Measurements from ENCODE around the gene CHAMP1.
"Not testable (repeated sequence)": the region's sequence is repeated elsewhere in the genome, so short reads cannot be mapped to it uniquely, and the experiment has no call there.

The CHAMP1 gene

DNA sequence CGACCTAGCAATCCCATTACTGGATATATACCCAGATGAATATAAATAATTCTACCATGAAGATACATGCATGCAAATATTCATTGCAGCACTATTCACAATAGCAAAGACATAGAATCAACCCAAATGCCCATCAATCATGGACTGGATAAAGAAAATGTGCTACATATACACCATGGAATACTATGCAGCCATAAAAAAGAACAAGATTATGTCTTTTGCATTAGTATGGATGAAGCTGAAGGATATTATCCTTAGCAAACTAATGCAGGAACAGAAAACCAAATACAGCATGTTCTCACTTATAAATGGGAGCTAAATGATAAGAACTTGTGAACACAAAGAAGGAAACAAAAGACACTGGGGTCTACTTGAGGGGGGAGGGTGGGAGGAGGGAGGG lies 22.2 kb downstream of the CHAMP1 start:
- DNase-seq: not testable (repeated sequence)

DNA sequence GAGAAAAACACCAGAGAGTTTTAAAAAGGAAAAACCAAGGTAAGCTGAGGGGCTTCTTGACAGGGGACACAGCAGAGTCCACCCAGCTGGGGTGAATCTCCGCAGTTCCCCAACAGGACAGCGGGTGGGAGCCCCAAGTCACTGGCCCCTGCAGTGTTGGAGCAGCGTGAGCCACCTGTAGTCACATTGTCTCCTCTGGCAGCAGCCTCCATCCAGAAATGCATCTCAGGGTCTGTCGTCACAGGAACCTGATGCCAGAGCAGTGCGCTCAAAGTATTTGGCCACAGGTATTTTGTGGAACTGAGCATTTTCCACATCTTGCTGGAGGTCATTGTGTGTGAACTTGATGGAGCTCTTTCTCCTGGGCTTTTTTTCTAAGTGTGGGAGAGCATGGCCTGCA lies 24.7 kb downstream of the CHAMP1 start:
- DNase-seq: no peak

DNA sequence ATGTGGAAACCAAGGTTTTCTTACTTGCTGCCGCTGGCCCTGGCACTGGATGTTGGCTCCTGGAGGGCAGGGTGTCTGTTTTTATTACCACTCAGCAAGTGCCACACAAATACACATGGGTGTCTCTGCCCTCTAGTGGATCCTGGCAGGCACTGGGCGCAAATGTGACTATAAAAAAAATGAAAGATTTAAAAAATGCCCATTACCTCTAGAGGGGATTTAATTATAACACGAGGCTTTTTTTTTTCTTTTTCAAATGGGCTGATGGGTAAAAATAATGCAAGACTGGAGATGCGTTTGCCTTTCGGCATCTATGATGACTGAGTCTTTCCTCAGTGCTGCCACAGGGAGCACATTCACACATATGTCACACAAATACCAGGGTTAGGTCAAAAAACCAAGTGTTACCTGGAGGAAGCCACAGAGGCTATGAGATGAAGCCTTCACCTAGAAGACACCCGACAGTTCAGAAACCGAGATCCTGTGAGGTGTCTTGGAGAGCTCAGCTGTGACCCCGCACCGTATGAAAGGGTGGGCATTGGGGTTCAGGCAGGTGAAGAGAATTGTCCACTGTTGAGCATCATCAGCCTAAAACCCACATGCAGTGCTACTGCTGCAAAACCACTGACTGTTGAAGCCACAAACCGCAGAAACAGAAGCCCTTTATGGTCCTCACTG lies 25.7 kb downstream of the CHAMP1 start:
- peak; percentile 19 for DNase-seq

DNA sequence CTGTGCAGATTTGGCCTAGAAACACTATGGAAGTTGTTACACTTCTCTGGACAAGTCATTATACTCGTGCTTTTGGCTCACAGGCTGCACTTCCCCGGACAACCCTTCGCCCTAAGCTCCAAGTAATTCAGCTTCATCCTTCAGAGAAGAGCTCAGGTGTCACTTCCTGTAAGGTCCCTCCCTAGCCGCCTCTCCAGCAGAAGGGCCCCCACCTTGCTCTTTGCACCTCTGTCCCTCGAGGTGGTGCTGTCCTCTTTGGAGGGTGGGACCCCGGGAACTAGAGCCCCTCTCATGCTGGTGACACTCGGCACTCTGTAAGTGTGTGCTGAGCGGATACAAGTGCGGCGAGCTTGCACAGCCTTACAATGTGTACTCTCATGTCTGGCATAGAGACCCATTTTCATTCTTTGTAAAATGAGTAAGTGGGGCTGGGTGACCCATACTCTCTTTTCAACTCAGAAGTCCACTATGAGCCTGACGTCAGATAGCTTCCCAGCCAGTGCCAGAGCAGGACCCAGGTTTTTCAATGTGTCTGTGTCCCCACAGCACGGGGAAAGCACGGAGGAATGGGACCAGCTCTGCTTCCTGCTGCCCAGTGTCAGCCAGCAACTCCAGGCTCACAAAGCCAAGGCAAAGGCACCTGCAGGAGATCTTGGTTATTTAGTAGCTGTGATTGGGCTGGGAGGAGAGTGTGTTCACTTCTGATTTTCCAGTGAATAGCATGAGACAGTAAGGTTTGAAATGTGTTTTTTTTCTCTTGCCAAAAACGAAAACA lies 26.9 kb downstream of the CHAMP1 start:
- no peak for DNase-seq

DNA sequence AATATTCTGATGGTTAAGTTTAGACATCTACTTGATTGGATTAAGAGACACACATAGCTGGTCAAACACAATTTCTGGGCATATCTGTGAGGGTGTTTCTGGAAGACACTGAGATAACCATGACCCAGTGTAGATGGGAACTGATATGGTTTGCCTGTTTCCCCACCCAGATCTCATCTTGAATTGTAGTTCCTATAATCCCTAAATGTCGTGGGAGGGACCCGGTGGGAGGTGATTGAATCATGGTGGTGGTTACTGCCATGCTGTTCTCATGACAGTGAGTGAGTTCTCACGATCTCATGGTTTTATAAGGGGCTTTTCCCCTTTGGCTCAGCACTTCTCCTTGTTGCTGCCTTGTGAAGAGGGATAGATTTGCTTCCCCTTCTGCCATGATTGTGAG lies 33.0 kb downstream of the CHAMP1 start:
- DNase-seq: not testable (repeated sequence)

DNA sequence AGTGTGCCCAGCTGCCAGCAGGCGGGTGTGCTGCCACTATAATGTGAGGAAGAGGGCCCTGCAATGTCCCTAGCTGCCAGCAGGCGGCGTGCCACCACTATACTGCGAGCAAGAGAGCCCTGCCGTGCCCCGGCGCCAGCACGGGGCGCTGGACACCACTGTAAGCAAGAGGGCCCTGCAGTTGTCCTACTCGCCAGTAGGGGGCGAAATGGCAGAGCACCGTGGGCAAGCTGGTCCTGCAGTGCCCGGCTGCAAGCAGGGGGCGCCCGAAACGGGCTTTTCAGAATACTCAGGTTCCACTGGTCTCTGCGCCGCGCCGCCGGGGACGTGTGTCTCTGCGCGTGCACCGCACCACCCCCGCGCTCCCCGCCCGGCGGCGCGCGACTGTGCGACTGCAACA lies 38.5 kb downstream of the CHAMP1 start:
- not testable (repeated sequence) for DNase-seq

DNA sequence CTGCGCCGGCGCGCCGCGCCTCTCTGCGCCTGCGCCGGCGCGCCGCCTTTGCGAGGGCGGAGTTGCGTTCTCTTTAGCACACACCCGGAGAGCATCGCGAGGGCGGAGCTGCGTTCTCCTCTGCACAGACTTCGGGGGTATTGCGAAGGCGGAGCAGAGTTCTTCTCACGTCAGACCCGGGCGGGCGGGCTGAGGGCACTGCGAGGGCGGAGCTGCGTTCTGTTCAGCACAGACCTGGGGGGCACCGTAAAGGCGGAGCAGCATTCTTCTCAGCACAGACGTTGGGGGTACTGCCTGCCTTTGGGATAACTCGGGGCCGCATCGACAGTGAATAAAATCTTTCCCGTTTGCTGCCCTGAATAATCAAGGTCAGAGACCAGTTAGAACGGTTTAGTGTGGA lies 39.1 kb downstream of the CHAMP1 start:
- DNase-seq: not testable (repeated sequence)

All from activated CD4-positive, alpha-beta T cell treated with anti-CD3 and anti-CD28 coated beads for 1 hour (primary cell).